GM12878 (cell line): Measurements from ENCODE around the gene SCG3. TPM values are rescaled to one million over a fixed set of nuclear protein-coding genes. Genes with fewer than 3 reads are reported as not detected.

ENCODE experiments used
- ATAC-seq: fragments of 200-7000 bp; cut with Tn5 transposase; 3 replicates; pipeline ENCODE4 v1.9.1; 2020; ENCODE audit warnings: mild to moderate bottlenecking, moderate library complexity
- BruUV-seq: library from RNA; stranded (reverse); fragments of 400-500 nt; replicated peaks from 2 replicates; lab custom pipeline; 2021; lab: Mats Ljungman, UMichigan
- CTCF ChIA-PET: fragments of 300-600 bp; sonication (Branson Sonifier 250); formaldehyde crosslinking; extraction: SDS; loops from one replicate; lab custom pipeline; 2021; ENCODE audit warnings: inconsistent platforms; lab: Yijun Ruan, JAX
- POLR2A ChIA-PET: fragments of 350-600 bp; formaldehyde crosslinking; extraction: SDS; loops from one replicate; lab custom pipeline; 2021; ENCODE audit warnings: inconsistent platforms; lab: Charles Lee
- RAD21 ChIA-PET: fragments of 300-600 bp; sonication (Branson Sonifier 250); formaldehyde crosslinking; loops from one replicate; lab custom pipeline; 2023; ENCODE audit warnings: antibody characterized with exemption; ENCODE audit not compliant: unreplicated experiment; lab: Charles Lee
- SMC1A ChIA-PET: fragments of 300-600 bp; sonication (Branson Sonifier 250); formaldehyde crosslinking; loops from one replicate; lab custom pipeline; 2023; ENCODE audit not compliant: unreplicated experiment, uncharacterized antibody; lab: Charles Lee
- DNase-seq: peaks from one replicate; pipeline ENCODE4 v3.0.0-alpha.2; 2011; ENCODE audit warnings: low read depth, low spot score
- FAIRE-seq: peaks from 3 replicates; lab custom pipeline; 2011; peaks lifted over from hg19 to GRCh38; lab: Jason Lieb, UNC
- H2AFZ ChIP-seq: 2 replicates; pipeline ENCODE4 v1.6.0; 2011; ENCODE audit warnings: low read depth, low read length, control low read depth; ENCODE audit not compliant: control insufficient read depth
- H3K27ac ChIP-seq: 2 replicates; pipeline ENCODE4 v1.5.1; 2011; ENCODE audit warnings: control low read depth; ENCODE audit not compliant: control insufficient read depth, insufficient read depth
- H3K27me3 ChIP-seq, 2 experiments: replicated peaks in 1 of 2; 2 replicates each; pipeline versions ENCODE4 v1.6.0 to v1.6.1; 2011; ENCODE audit warnings: low read length in 1 of 2; ENCODE audit not compliant: control insufficient read depth in 2 of 2, insufficient read depth in 2 of 2
- H3K36me3 ChIP-seq, 2 experiments: 2 replicates each; pipeline ENCODE4 v1.5.1; 2011; ENCODE audit warnings: low read length in 1 of 2; ENCODE audit not compliant: control insufficient read depth in 2 of 2, insufficient read depth in 2 of 2
- H3K4me1 ChIP-seq: 2 replicates; pipeline ENCODE4 v1.6.1; 2011; ENCODE audit warnings: mild to moderate bottlenecking, low read length, moderate library complexity, mixed read lengths; ENCODE audit not compliant: control insufficient read depth, insufficient read depth
- H3K4me2 ChIP-seq: 2 replicates; pipeline ENCODE4 v1.6.0; 2011; ENCODE audit warnings: control low read depth; ENCODE audit not compliant: control insufficient read depth, insufficient read depth
- H3K4me3 ChIP-seq: fragments of 200-600 bp; sonication (generic); 2 replicates; pipeline ENCODE4 v1.5.1; 2016
- H3K79me2 ChIP-seq: 2 replicates; pipeline ENCODE4 v1.6.0; 2011; ENCODE audit warnings: low read length; ENCODE audit not compliant: control insufficient read depth, insufficient read depth
- H3K9ac ChIP-seq: 2 replicates; pipeline ENCODE4 v1.8.0; 2011; ENCODE audit warnings: low read length, control low read depth, mixed read lengths; ENCODE audit not compliant: control insufficient read depth, insufficient read depth
- H3K9me3 ChIP-seq: replicated peaks from 3 replicates; pipeline ENCODE4 v1.5.1; 2011; ENCODE audit warnings: mild to moderate bottlenecking, low read length; ENCODE audit not compliant: control insufficient read depth, insufficient read depth
- H4K20me1 ChIP-seq: 2 replicates; pipeline ENCODE4 v1.6.0; 2011; ENCODE audit not compliant: control insufficient read depth, insufficient read depth
- CHD1 ChIP-seq: IDR thresholded peaks from 2 replicates; pipeline ENCODE4 v1.6.1; 2012; ENCODE audit warnings: low read depth, low read length, improper control_type of control experiment
- FOXK2 ChIP-seq: fragments of 450-650 bp; IDR thresholded peaks from 2 replicates; pipeline ENCODE4 v1.6.1; 2017; ENCODE audit warnings: mild to moderate bottlenecking, moderate library complexity
- SIN3A ChIP-seq: IDR thresholded peaks from 2 replicates; pipeline ENCODE4 v1.6.1; 2012; ENCODE audit warnings: low read depth, low read length, improper control_type of control experiment
- SUPT20H ChIP-seq: IDR thresholded peaks from 2 replicates; pipeline ENCODE4 v1.6.1; 2011; ENCODE audit warnings: low read depth, mild to moderate bottlenecking, low read length, moderate library complexity, borderline replicate concordance; ENCODE audit not compliant: control insufficient read depth
- TARDBP ChIP-seq: IDR thresholded peaks from 2 replicates; pipeline ENCODE4 v1.6.1; 2016; ENCODE audit warnings: borderline replicate concordance
- WRNIP1 ChIP-seq: IDR thresholded peaks from 2 replicates; pipeline ENCODE4 v1.6.1; 2011; ENCODE audit warnings: low read depth, low read length, improper control_type of control experiment, borderline replicate concordance
- WGBS: methylation state at CpG from one replicate; pipeline ENCODE4 v1.1.6; 2016; ENCODE audit warnings: low lambda C conversion rate; ENCODE audit not compliant: insufficient replicate concordance, insufficient coverage; ENCODE audit errors: missing lambda C conversion rate; 5-methylcytosine and 5-hydroxymethylcytosine counted together
- in situ Hi-C: fragments of 300-500 bp; cut with MboI; formaldehyde crosslinking; loops from 9 replicates; pipeline ENCODE4 v1.14.3; 2018; ENCODE audit warnings: mixed read lengths
- intact Hi-C: fragments of 100-400 bp; cut with micrococcal nuclease; formaldehyde crosslinking; loops from one replicate; pipeline ENCODE4 v1.14.2; 2022; ENCODE audit not compliant: unreplicated experiment
- polyA plus RNA-seq, 11 experiments: library from polyadenylated mRNA; depleted of rRNA in 4 of 11; unstranded in 6 of 11; stranded (reverse) in 5 of 11; fragments of >200 nt; fragmentation: Nextera tagmentation in 4 of 11; fragmentation: Illumina TruSeq in 1 of 11; extraction: Ambion mirVana in 4 of 11; extraction: Trizol in 1 of 11; gene quantifications; 1 replicate in 1 of 11; 2 replicates in 10 of 11; pipeline versions ENCODE4 v1.2.1 to v1.2.3, GENCODE V29; 2011 to 2016; ENCODE audit warnings: inconsistent platforms in 2 of 11, missing spikeins in 2 of 11, low read depth in 1 of 11
- total RNA-seq, 4 experiments: library from RNA; depleted of rRNA in 3 of 4; stranded (reverse); fragments of >200 nt in 3 of 4; fragmentation: Illumina TruSeq in 1 of 4; extraction: Trizol in 1 of 4; gene quantifications; 2 replicates each; pipeline versions ENCODE4 v1.2.1 to v1.2.3, GENCODE V29; 2013 to 2021
- TF ChIP-seq, protein P1 (sequence below): IDR thresholded peaks from 2 replicates; pipeline ENCODE4 v1.6.1; 2012; ENCODE audit warnings: improper control_type of control experiment, low read depth, low read length; ENCODE audit not compliant: insufficient replicate concordance

The SCG3 gene
- total and polyA plus RNA-seq, 10 of the 15 experiments (the other 5 are each of a cell fraction or from before 2014, with no cell fraction given): 0.03 to 0.15 (median 0.04) TPM; not detected in 7

DNA sequence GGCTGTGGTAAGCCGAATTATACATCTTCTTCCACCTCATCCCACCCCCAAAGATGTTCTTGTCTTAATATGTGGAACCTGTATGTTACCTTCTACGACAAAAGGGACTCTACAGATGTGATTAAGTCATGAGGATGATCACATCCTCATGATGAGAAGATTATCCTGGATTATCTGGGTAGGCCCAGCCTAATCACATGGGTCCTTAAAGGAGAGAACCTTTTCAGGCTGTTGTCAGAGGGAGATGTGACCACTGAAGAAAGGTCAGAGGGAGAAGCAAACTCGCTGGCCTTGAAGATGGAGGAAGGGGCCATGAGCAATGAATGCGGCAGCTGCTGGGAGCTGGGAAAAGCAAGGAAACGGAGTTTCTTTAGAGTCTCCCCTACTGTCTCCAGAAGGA is 12.9 kb upstream of the SCG3 start:
- Histone ChIP-seq H3K27me3 (no peaks in the 10 kb centered on the region), H2AFZ (no peak overlapping the region), H3K4me2 (no peak overlapping the region), H3K27ac (no peak overlapping the region), H4K20me1 (no peaks in the 10 kb centered on the region), H3K9ac (no peak overlapping the region), H3K4me1 (no peaks in the 10 kb centered on the region), H3K79me2 (no peaks in the 10 kb centered on the region), H3K9me3 (no peaks in the 10 kb centered on the region), H3K4me3 (no peak overlapping the region), H3K36me3 (no peaks in the 10 kb centered on the region)
- ATAC-seq: no peak
- intact Hi-C loops (no loop called here), in situ Hi-C loops (no loop called here)
- no TSS peak for BruUV-seq
- TF ChIP-seq SIN3A (no peak), FOXK2 (no peak), WRNIP1 (no peak), CHD1 (no peak), TARDBP (no peak), SUPT20H (no peak)
- TF ChIP-seq, protein P1, sequence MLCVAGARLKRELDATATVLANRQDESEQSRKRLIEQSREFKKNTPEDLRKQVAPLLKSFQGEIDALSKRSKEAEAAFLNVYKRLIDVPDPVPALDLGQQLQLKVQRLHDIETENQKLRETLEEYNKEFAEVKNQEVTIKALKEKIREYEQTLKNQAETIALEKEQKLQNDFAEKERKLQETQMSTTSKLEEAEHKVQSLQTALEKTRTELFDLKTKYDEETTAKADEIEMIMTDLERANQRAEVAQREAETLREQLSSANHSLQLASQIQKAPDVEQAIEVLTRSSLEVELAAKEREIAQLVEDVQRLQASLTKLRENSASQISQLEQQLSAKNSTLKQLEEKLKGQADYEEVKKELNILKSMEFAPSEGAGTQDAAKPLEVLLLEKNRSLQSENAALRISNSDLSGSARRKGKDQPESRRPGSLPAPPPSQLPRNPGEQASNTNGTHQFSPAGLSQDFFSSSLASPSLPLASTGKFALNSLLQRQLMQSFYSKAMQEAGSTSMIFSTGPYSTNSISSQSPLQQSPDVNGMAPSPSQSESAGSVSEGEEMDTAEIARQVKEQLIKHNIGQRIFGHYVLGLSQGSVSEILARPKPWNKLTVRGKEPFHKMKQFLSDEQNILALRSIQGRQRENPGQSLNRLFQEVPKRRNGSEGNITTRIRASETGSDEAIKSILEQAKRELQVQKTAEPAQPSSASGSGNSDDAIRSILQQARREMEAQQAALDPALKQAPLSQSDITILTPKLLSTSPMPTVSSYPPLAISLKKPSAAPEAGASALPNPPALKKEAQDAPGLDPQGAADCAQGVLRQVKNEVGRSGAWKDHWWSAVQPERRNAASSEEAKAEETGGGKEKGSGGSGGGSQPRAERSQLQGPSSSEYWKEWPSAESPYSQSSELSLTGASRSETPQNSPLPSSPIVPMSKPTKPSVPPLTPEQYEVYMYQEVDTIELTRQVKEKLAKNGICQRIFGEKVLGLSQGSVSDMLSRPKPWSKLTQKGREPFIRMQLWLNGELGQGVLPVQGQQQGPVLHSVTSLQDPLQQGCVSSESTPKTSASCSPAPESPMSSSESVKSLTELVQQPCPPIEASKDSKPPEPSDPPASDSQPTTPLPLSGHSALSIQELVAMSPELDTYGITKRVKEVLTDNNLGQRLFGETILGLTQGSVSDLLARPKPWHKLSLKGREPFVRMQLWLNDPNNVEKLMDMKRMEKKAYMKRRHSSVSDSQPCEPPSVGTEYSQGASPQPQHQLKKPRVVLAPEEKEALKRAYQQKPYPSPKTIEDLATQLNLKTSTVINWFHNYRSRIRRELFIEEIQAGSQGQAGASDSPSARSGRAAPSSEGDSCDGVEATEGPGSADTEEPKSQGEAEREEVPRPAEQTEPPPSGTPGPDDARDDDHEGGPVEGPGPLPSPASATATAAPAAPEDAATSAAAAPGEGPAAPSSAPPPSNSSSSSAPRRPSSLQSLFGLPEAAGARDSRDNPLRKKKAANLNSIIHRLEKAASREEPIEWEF: no peak
- ChIA-PET POLR2A (no interaction called here), SMC1A (no interaction called here), CTCF (interaction anchor here (0.6 to 2.2 kb wide), 5 partner anchors 11 to 108 kb away, joined by 3 to 5 read pairs (median 3); no protein-coding TSS in a partner anchor), RAD21 (no interaction called here)
- no peak for FAIRE-seq
- DNase-seq: no peak
- WGBS: 40% methylated on average over 5 of the region's 5 CpGs
